GM15510 (cell line): ENCODE results near the gene CCR3.

Experiments used
- POLR2A ChIP-seq: IDR thresholded peaks from 3 replicates; pipeline ENCODE4 v1.6.1; 2011; ENCODE audit warnings: borderline replicate concordance; ENCODE audit not compliant: insufficient read length; ENCODE audit errors: extremely low read depth

Gene CCR3

DNA sequence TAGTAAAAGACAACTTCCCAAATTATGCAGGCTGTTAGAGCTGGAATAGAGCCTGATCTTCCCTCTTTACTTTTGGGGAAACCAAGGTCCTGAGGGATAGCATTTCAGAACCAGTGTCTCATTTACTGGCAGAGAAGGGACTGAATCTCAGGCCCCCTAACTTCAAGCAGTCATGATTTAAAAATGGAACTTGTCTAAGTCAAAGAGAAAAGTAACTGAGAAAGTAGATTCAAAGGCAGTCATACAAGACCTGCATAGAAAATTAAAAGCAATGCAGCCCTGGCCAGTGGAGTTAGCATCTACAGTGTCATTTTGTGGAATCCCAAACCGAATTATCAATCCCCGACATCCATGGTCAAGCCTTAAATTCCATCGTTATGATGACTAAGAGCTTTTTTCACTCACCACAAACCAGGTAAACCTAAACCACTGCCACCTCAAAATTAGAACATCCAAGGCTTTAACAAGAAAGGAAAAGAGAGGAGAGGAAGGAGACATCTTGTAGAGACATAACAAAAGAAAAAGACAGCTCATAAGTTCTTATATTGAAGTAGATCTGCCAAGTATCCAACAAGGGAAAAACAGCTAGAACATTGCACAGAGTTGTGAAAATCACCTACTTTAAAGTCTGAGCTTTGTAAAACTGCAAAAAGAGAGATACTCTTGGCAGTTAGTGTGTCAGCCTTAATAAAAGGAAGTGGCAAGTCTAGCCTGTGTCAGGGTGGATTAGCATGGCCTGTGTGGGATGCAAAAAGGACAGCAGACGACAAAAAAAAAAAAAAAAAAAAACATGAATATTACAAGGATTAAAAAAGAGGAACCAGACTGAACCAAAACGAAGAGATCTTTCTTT lies 57.6 kb downstream of the CCR3 start:
- TF ChIP-seq POLR2A = no peak

- TF ChIP-seq POLR2A = no peak
Measured at GRCh38 chr3:46300461-46300789, 58.2 kb downstream of the CCR3 start.

DNA sequence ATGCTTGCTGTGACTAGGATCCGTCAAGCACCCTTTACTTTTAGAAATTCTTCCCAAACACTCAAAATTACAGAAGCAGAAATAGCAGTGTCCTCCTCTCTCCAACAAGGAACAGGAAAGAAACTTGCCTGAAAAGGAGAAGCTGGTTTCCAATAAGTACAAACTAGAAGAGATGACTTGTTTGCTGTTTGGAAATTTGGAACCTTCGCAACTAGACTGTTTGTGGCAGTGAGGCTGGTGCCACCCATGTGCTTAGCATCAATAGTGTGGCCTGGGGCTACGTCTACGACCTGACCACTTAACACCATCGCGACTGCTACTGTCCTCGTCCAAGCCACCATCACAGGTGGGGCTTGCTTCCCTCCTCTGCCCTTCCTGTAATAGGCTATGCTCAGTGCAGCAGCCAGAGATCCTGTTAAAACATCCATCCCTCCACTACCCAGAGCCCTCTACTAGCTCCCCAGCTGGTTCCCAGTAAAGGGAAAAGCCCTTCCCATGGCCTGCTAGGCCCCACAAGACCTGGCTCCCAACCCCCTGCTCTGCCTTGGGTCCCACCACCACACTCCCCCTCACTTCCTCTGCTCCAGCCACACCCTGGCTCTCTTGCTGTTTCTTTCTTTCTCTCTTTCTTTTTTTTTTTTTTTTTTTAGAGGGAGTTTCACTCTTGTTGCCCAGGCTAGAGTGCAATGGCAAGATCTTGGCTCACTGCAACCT lies 59.0 kb downstream of the CCR3 start:
- no peak for TF ChIP-seq POLR2A

DNA sequence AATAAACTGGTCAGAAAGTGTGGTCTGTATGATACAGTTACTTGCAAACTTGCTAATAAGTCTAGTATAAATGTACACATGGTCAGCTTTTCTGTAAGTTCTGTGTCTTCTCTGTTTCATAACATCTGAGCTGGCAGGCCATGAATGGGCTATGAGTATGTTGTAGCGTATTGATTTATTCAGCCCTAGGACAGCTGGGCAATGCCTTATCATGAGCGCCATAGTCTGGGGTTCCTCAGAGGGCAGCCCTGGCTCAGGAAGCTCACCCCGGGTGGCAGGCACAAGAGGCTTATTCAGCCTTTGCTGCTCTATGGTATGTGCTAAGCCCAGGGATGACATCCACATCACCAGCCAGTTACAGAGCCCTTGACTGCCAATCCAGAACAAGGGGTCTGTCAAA lies 61.0 kb downstream of the CCR3 start:
- no peak for TF ChIP-seq POLR2A

GRCh38 chr3:46304739-46305138 lies 62.5 kb downstream of the CCR3 start:
- no peak for TF ChIP-seq POLR2A

DNA sequence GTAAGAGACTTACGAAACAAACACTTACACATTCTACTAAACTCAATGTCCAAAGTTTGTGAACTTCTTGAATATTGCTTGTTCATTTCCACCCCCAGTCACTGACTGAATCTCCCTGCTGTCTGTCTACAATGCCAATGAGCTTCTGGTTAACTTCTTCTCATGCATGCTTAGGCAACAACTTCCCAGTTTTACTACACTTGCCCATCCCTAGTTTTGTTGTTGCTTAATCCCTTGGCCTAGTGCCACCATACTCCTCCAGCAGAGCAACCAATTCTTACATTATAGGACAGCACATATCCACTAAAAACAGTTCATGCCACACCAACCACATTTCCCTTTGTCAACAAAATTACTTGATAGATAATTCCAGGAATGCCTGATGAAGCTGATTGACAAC lies 70.7 kb downstream of the CCR3 start:
- no peak for TF ChIP-seq POLR2A

DNA sequence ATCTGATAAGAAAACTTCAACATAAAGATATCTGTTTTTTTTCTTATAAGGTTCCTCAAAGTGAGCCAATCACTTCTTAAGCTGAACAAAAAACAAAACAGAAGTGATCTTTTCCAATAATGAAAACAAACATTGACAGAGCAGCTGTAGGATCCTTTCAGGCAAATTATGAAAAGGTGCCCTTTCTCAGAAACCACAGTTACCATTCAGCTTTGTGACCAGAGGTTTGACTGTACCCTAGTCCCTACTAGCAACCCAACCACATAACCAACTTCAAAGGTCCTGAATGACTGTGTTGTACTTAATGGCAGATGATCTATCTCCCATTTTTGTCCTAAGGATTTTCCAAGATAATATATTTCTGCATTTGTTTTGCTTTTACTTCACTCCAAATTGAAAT lies 72.3 kb downstream of the CCR3 start:
- TF ChIP-seq POLR2A = no peak

DNA sequence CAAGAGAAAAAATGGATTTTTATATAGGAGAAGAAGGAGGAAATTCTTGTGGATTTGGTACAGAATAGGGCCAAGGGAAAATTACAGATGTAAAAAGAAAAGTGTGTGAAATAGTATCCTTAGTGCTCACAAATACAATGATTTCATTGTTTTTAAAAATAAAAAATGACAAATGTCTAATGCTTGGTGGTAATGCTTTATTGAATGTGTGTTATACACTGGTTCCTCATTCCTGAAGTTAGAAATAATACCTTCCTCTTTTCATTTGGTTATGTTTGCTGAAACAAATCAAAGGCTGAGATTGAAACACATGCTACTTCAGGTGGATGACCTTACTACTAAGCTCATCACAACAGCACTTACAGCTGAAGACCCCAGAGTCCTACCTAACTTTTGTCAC lies 73.9 kb downstream of the CCR3 start:
- TF ChIP-seq POLR2A = no peak
